Naive thymus-derived CD4-positive, alpha-beta T cell (primary cell): ENCODE data around the gene MAMSTR. TPM values are rescaled to one million over a fixed set of nuclear protein-coding genes. Genes with fewer than 3 reads are reported as not detected.
"Not testable (repeated sequence)": the region's sequence is repeated elsewhere in the genome, so short reads cannot be mapped to it uniquely, and the experiment has no call there.

ENCODE experiments used
- ATAC-seq: fragments of 150-1000 bp; cut with Tn5 transposase; 2 replicates; pipeline ENCODE4 v1.10.0; 2021; ENCODE audit warnings: mild to moderate bottlenecking, moderate library complexity
- CTCF ChIA-PET: fragments of 350-600 bp; sonication (Branson Sonifier 250); formaldehyde crosslinking; loops from one replicate; lab custom pipeline; 2021; ENCODE audit warnings: antibody characterized with exemption; lab: Charles Lee
- POLR2A ChIA-PET: fragments of 350-600 bp; sonication (Branson Sonifier 250); formaldehyde crosslinking; loops from one replicate; lab custom pipeline; 2021; ENCODE audit warnings: antibody characterized with exemption, inconsistent platforms; lab: Charles Lee
- DNase-seq, 9 donors: peaks; one replicate each; pipeline versions ENCODE4 v3.0.0 to v3.0.0-alpha.2; 2020 to 2022; ENCODE audit warnings: mixed read lengths in 1 of 9
- H3K27ac ChIP-seq: one replicate; pipeline ENCODE4 v1.7.0; 2013; ENCODE audit warnings: mild to moderate bottlenecking, low read depth, low read length, moderate library complexity
- H3K27me3 ChIP-seq, 2 donors: one replicate each; pipeline ENCODE4 v1.7.0; 2013; ENCODE audit warnings: low read length in 2 of 2, mild to moderate bottlenecking in 2 of 2, moderate library complexity in 2 of 2; ENCODE audit not compliant: control insufficient read depth in 2 of 2, insufficient read depth in 2 of 2
- H3K36me3 ChIP-seq, 3 experiments: 1 replicate in 2 of 3; 2 replicates in 1 of 3; pipeline ENCODE4 v1.7.0; 2013; ENCODE audit warnings: low read length in 3 of 3, mild to moderate bottlenecking in 3 of 3, moderate library complexity in 1 of 3; ENCODE audit not compliant: insufficient read depth in 3 of 3, control insufficient read depth in 2 of 3
- H3K4me1 ChIP-seq, 2 donors: one replicate each; pipeline ENCODE4 v1.7.0; 2013; ENCODE audit warnings: low read length in 2 of 2, mild to moderate bottlenecking in 2 of 2, moderate library complexity in 1 of 2; ENCODE audit not compliant: control insufficient read depth in 2 of 2, insufficient read depth in 2 of 2
- H3K4me3 ChIP-seq: 2 replicates; pipeline ENCODE4 v1.7.0; 2013; ENCODE audit warnings: mild to moderate bottlenecking, low read length
- H3K9me3 ChIP-seq, 3 experiments: 1 replicate in 2 of 3; 2 replicates in 1 of 3; pipeline ENCODE4 v1.7.0; 2013; ENCODE audit warnings: low read length in 3 of 3; ENCODE audit not compliant: control insufficient read depth in 2 of 3
- H3K27ac Mint-ChIP-seq, 9 donors: one replicate each; pipeline ENCODE4 v1.8.0; 2020 to 2022; ENCODE audit warnings: mixed read lengths in 9 of 9, mild to moderate bottlenecking in 8 of 9, moderate library complexity in 5 of 9, inconsistent platforms in 2 of 9
- H3K27me3 Mint-ChIP-seq, 5 donors: one replicate each; pipeline ENCODE4 v1.8.0; 2021 to 2022; ENCODE audit warnings: mixed read lengths in 5 of 5, mild to moderate bottlenecking in 1 of 5
- H3K36me3 Mint-ChIP-seq, 5 donors: one replicate each; pipeline ENCODE4 v1.8.0; 2020 to 2022; ENCODE audit warnings: mixed read lengths in 5 of 5, mild to moderate bottlenecking in 3 of 5, inconsistent platforms in 1 of 5
- H3K4me1 Mint-ChIP-seq, 7 donors: one replicate each; pipeline ENCODE4 v1.8.0; 2020 to 2022; ENCODE audit warnings: mixed read lengths in 7 of 7, mild to moderate bottlenecking in 3 of 7, inconsistent platforms in 1 of 7
- H3K4me3 Mint-ChIP-seq, 10 donors: one replicate each; pipeline ENCODE4 v1.8.0; 2020 to 2022; ENCODE audit warnings: mild to moderate bottlenecking in 10 of 10, mixed read lengths in 10 of 10, moderate library complexity in 6 of 10, inconsistent platforms in 2 of 10
- H3K9me3 Mint-ChIP-seq, 11 donors: one replicate each; pipeline ENCODE4 v1.8.0; 2020 to 2022; ENCODE audit warnings: mixed read lengths in 11 of 11, mild to moderate bottlenecking in 4 of 11, inconsistent platforms in 1 of 11, moderate library complexity in 1 of 11
- intact Hi-C, 2 donors: fragments of 100-400 bp; cut with micrococcal nuclease; formaldehyde crosslinking; loops; one replicate each; pipeline ENCODE4 v1.15.1; 2023
- polyA plus RNA-seq, 2 donors: library from polyadenylated mRNA; unstranded; fragments of 300-500 nt; fragmentation: Illumina TruSeq; gene quantifications; one replicate each; pipeline ENCODE4 v1.2.3, GENCODE V29; 2021
- total RNA-seq, 6 experiments: library from RNA in 5 of 6; stranded (reverse) in 5 of 6; gene quantifications; 1 replicate in 5 of 6; 2 replicates in 1 of 6; pipeline ENCODE4 v1.2.3 and lab custom pipeline; 2021 to 2026

MAMSTR gene
- total RNA-seq (1 to 10 TPM in 3 of 5 experiments, under 1 TPM in 2; 0.80 to 2.1 (median 1.3) TPM), polyA plus RNA-seq (under 1 TPM; 0.25 to 0.87 TPM), total RNA-seq (lab: John Stamatoyannopoulos, UW) (2.0 reads per million, percentile 9 among the genes with 10 or more reads in this experiment)

- Histone ChIP-seq H3K9me3 (no peaks in the 10 kb centered on the region), H3K27ac (peak within 1 kb of the TSS; percentile 80), H3K4me1 (peaks cover 8% of the 10 kb centered on the region in 2 donors), H3K27me3 (no peaks in the 10 kb centered on the region), H3K36me3 (no peaks in the 10 kb centered on the region), H3K4me3 (peak within 1 kb of the TSS; percentile 92)
- H3K36me3 Mint-ChIP-seq: no peaks in the 10 kb centered on the region
- no peaks in the 10 kb centered on the region for H3K9me3 Mint-ChIP-seq
- H3K4me3 Mint-ChIP-seq: peak within 1 kb of the TSS; percentile 80 to 99 (median 97)
- DNase-seq (no peak), ATAC-seq (no peak)
- intact Hi-C loops: loop anchor here (1.0 to 10.0 kb wide), 7 partner anchors 19 to 1155 kb away; partner anchors contain the start of genes RPL18 (in 2 of the 2), SPHK2 (in 2 of the 2), AKT1S1 (in 1 of the 2) and DBP (in 1 of the 2)
- peak within 1 kb of the TSS; percentile 98 to 100 (median 99) for H3K27ac Mint-ChIP-seq
- no peaks in the 10 kb centered on the region for H3K27me3 Mint-ChIP-seq
- peaks cover 12 to 24% (median 18%) of the 10 kb centered on the region in 7 donors for H3K4me1 Mint-ChIP-seq
- ChIA-PET CTCF (no interaction called here), POLR2A (no interaction called here)
Measured at GRCh38 chr19:48719263-48720171, at the start of gene MAMSTR. Gene MAMSTR (minus strand): TSS chr19:48719725. CDS start chr19:48719031, 694 bp downstream.

- ATAC-seq (no peak), DNase-seq (no peak)
- H3K4me1 Mint-ChIP-seq: peaks cover 0 to 5% (median 0%) of the 10 kb centered on the region in 7 donors
- H3K27me3 Mint-ChIP-seq: peaks cover 0 to 23% (median 13%) of the 10 kb centered on the region in 5 donors
- Histone ChIP-seq H3K4me1 (no peaks in the 10 kb centered on the region), H3K9me3 (no peaks in the 10 kb centered on the region), H3K4me3 (no peak overlapping the region), H3K27me3 (peaks cover 0 to 4% of the 10 kb centered on the region in 2 donors), H3K36me3 (no peaks in the 10 kb centered on the region), H3K27ac (no peak overlapping the region)
- no peaks in the 10 kb centered on the region for H3K36me3 Mint-ChIP-seq
- no peak overlapping the region for H3K27ac Mint-ChIP-seq
- ChIA-PET CTCF (no interaction called here), POLR2A (interaction anchor here (1.0 kb wide), 1 partner anchor 13 kb away, joined by 4 read pairs; the partner anchor contains the start of gene FGF21)
- no peaks in the 10 kb centered on the region for H3K9me3 Mint-ChIP-seq
- intact Hi-C loops: no loop called here
- no peak overlapping the region for H3K4me3 Mint-ChIP-seq
Measured at GRCh38 chr19:48768994-48769713, 49.6 kb upstream of the MAMSTR start.

GRCh38 chr19:48768171-48768753 is 48.7 kb upstream of the MAMSTR start:
- H3K9me3 Mint-ChIP-seq, H3K27me3 ChIP-seq, H3K27ac ChIP-seq, H3K4me3 Mint-ChIP-seq, H3K4me1 Mint-ChIP-seq, ATAC-seq, H3K4me3 ChIP-seq, POLR2A ChIA-PET, H3K9me3 ChIP-seq, H3K4me1 ChIP-seq, H3K36me3 ChIP-seq, intact Hi-C loops, DNase-seq, H3K36me3 Mint-ChIP-seq: not testable (repeated sequence)
- Mint-ChIP-seq H3K27me3 (peaks cover 0 to 23% (median 13%) of the 10 kb centered on the region in 5 donors), H3K27ac (peak overlapping the region in 1 of 9 donors; percentile 38)
- CTCF ChIA-PET: interaction anchor here (0.7 kb wide), 1 partner anchor 69 kb away, joined by 3 read pairs; no protein-coding TSS in a partner anchor

- H3K9me3 Mint-ChIP-seq, H3K4me3 Mint-ChIP-seq, H3K27me3 ChIP-seq, intact Hi-C loops, H3K36me3 ChIP-seq, ATAC-seq, H3K36me3 Mint-ChIP-seq, CTCF ChIA-PET, H3K4me3 ChIP-seq, H3K9me3 ChIP-seq, H3K4me1 ChIP-seq, POLR2A ChIA-PET, H3K27ac Mint-ChIP-seq, H3K4me1 Mint-ChIP-seq, H3K27ac ChIP-seq, DNase-seq: not testable (repeated sequence)
- peaks cover 1 to 37% (median 13%) of the 10 kb centered on the region in 5 donors for H3K27me3 Mint-ChIP-seq
Measured at GRCh38 chr19:48765816-48766215, 46.3 kb upstream of the MAMSTR start.

GRCh38 chr19:48760504-48761205 is 41.1 kb upstream of the MAMSTR start:
- Mint-ChIP-seq H3K4me3 (peak overlapping the region in 1 of 10 donors; percentile 30), H3K27me3 (peaks cover 0 to 25% (median 7%) of the 10 kb centered on the region in 5 donors), H3K9me3 (no peaks in the 10 kb centered on the region), H3K27ac (peak overlapping the region in 2 of 9 donors; percentile 13 to 76), H3K4me1 (peaks cover 0 to 8% (median 4%) of the 10 kb centered on the region in 7 donors), H3K36me3 (no peaks in the 10 kb centered on the region)
- Histone ChIP-seq H3K36me3 (no peaks in the 10 kb centered on the region), H3K27ac (no peak overlapping the region), H3K9me3 (no peaks in the 10 kb centered on the region), H3K27me3 (no peaks in the 10 kb centered on the region), H3K4me3 (no peak overlapping the region), H3K4me1 (no peaks in the 10 kb centered on the region)
- CTCF ChIA-PET: interaction anchor here (0.7 kb wide), 1 partner anchor 27 kb away, joined by 3 read pairs; no protein-coding TSS in a partner anchor
- intact Hi-C loops: no loop called here
- POLR2A ChIA-PET: interaction anchor here (0.6 kb wide), 1 partner anchor 169 kb away, joined by 3 read pairs; no protein-coding TSS in a partner anchor
- ATAC-seq (no peak), DNase-seq (no peak)
